ENCODE results near the gene BCAT1.

Gene BCAT1

GRCh38 chr12:24764712-24765111, 184.2 kb downstream of the BCAT1 start:
- Mint-ChIP-seq H3K4me1 (ENCODE audit: low read depth) (peaks cover 5% of the 10 kb centered on the region), H3K36me3 (ENCODE audit: low read depth) (peaks cover 3% of the 10 kb centered on the region), H3K27ac (no peak overlapping the region), H3K9me3 (peaks cover 8% of the 10 kb centered on the region), H3K4me3 (no peak overlapping the region), H3K27me3 (ENCODE audit: low read depth) (no peaks in the 10 kb centered on the region)

GRCh38 chr12:24760606-24761378, 188.1 kb downstream of the BCAT1 start:
- H3K9me3 Mint-ChIP-seq: peaks cover 8% of the 10 kb centered on the region
- H3K36me3 Mint-ChIP-seq (ENCODE audit: low read depth): peaks cover 3% of the 10 kb centered on the region
- H3K27ac Mint-ChIP-seq: no peak overlapping the region

GRCh38 chr12:24760162-24760561, 188.7 kb downstream of the BCAT1 start:
- H3K4me1 Mint-ChIP-seq (ENCODE audit: low read depth): peaks cover 6% of the 10 kb centered on the region
- H3K9me3 Mint-ChIP-seq: peaks cover 8% of the 10 kb centered on the region
- H3K36me3 Mint-ChIP-seq (ENCODE audit: low read depth): peaks cover 3% of the 10 kb centered on the region
- H3K4me3 Mint-ChIP-seq: no peak overlapping the region
- H3K27ac Mint-ChIP-seq: no peak overlapping the region
- no peaks in the 10 kb centered on the region for H3K27me3 Mint-ChIP-seq (ENCODE audit: low read depth)

More at GRCh38 chr12:24760606-24761378, 188.1 kb downstream of the BCAT1 start:
- H3K27me3 Mint-ChIP-seq (ENCODE audit: low read depth): no peaks in the 10 kb centered on the region
- peaks cover 7% of the 10 kb centered on the region for H3K4me1 Mint-ChIP-seq (ENCODE audit: low read depth)
- no peak overlapping the region for H3K4me3 Mint-ChIP-seq

All from T-helper 1 cell treated with Interleukin-12 subunit alpha and Interleukin-12 subunit beta and Interleukin-4 antibody, amounts not matched to agents 30 μg/mL and 1 μg/mL, for 36 hours (primary cell).